ENCODE measurements around the gene RPL29.

The RPL29 gene

DNA sequence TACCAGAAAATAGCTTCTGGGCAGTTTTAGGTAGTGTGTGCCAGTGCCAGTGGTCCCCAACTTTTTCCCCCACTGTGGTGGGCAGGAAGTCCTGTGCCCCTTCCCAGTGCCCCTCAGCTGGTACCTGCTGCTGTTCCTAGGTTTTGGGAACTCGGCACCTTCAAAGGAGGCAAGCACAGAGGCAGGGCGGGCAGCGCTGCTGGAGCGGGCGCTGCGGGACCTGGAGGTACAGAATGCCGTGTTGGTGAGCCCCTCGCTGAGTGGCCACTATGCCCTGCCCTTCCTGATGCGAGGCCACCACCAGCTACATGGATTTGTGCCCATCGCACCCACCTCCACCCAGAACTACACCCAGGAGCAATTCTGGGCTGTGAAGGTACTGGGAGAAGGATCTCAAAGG is 15.4 kb downstream of the RPL29 start:
- no peak for DNase-seq

DNA sequence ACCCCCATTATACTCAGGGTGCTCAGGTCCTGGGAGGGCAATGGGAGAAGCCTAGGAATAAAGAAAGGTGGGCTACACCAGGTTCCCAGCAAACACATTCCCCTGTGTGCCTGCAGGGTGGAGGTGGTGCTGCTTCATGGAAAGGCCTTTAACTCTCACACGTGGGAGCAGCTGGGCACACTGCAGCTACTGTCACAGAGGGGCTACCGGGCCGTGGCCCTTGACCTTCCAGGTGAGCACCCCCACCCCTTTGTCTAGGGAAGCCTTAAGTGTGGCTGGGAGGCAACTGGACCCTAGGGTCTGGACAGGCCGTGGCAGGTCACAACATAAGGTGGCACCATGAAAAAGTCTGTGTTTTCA is 17.6 kb downstream of the RPL29 start:
- DNase-seq = no peak

DNA sequence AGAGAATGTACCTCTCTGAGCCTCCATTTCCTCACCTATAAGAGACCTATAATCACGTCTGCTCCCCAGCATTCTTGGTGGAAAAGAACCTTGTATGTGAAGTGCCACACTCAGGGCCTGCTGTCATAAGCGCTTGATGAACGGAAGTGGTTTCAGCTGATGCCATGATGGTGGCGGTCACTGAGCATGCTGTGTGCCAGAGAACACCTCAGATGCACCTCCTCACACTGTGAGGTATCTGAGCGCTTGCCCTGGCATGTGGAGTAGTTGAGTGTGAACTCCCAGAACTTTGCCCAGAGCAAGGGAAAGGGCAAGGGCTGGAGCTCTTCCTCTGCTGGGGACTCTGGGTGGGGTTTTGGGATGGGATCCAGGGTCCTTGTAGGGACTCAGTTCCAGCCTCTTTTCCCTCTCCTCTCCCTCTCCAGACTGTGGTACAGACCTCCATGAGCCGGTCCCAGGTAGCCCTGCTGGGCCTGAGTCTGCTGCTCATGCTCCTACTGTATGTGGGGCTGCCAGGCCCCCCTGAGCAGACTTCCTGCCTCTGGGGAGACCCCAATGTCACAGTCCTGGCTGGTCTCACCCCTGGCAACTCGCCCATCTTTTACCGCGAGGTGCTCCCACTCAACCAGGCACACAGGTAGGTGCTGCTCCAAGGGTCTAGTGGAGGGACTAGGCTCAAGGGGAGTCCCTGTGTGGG is 18.1 kb downstream of the RPL29 start:
- no peak for DNase-seq

DNA sequence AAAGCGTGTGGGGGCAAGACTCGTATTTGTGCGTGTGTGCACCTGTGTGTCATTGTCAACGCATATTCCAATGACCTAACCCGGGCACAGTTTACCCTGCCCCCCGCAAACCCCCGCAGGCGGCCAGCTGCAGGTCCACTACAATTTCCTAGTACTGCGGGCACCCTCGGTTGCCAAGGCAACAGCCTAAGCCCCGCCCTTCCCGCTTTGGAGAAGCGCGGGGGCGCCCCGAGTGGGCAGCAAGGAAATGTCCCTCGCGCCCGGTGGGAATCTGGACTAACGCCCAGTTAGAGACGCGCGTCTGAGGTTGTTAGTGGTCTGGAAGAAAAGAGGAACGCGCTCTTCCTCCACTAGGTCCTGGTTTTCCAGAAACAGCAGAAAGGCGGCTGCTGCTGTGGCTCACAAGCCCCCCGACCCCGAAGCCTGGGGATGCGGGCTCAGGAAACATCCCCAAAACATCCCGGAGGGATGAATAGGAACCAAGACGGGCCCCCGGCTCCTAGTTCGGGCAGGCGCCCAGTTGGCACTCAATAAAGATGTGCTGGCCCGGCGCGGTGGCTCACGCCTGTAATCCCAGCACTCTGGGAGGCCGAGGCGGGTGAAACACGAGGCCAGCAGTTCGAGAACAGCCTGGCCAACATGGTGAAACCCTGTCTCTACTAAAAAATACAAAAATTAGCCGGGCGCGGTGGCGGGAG is 19.7 kb downstream of the RPL29 start:
- DNase-seq = no peak

DNA sequence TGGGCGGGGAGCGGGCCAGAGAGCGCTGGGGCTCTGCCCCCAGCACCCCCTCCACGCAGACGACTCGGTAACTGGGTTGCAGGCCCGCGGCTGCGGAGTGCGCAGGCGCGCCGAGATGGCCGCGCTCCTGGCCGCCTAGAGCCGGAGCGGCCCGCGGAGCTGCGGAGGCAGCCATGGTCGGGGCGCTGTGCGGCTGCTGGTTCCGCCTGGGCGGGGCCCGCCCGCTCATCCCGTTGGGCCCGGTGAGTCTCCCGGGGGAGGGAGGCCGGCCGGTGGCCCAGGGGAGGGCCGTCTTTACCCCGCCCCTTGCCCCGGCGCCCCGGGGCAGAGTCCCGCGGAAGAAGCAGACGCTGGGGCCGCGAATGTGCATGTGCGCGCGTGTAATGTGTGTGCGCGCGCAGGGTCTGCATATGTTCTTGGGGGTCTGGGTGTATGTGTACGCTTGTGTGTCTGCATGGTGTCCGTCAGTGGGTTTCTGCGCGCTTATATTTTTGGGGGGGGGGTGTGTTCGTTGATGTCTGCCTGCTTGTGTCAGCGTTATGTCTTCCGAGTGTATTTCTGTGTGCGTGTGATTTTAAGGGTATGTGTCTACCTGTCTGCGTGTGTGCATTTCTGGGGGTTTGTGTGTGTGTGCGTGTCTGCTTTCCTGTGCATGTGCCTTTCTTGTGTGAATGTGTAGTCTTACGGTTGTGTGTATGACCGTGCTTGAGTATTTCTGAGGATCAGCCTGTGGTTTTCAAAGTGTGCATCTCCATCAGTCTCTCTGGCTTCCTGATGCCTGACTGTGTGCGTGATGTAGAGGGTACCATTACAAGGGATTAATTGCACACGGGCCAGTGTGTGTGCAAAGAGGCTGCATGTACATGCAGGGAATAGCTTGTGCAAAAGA is 20.5 kb downstream of the RPL29 start, which contains the start of gene ABHD14A:
Gene ABHD14A (plus strand): TSS at position 102 of the 889 bp plus-strand sequence. CDS start 72 bp downstream, at position 174.
- DNase-seq = no peak

DNA sequence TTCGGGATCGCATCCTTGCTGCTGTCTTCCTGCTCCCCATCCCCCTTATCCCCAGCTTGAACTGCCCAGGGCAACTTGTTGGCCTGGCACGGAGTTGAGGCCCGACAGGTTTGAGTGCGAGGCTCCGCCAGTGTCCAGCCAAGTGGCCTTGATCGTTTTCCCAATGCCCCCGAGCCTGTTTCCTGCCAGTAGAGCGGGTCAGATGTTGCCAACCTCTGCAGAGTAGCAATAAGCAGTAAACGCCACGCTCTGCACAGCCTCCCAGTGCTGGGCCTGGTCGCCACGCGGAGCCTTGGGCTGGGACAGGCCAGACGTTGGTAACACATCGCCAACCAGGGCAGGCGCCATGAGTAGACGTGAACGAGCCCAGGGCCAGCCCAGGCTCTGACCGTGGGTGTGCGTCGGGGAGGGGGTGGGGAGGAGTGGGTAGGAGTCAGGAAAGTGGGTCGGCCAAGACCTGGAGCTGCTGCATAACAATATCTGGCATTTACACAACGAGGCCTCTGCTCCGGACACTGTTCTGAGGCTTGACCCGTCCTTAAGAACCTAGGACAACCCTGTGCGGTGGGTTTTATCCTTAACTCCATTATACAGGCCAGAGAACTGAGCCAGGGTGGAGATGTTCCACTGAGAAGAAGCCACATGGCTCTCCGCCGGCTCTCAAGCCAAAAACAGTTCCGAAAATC is 21.3 kb downstream of the RPL29 start:
- DNase-seq = no peak

DNA sequence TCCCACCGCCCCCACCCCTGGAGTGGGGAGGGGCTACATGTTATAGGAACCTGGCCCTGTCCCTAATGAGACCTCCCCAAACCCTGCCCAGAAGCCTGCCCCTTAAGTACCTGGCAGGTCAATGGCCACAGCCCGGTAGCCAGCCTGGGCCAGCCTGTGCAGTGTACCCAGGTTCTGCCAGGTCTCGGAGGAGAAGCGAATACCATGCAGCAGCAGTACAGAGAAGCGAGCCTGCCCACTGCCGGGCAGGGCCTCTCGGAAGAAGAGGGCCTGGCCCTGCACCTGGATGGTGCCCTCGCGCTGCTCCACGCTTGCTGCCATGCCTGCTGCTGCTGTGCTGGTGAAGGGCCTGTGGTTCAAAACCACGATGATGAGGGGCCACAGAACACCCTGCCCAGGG is 24.3 kb downstream of the RPL29 start:
- DNase-seq = no peak

DNA sequence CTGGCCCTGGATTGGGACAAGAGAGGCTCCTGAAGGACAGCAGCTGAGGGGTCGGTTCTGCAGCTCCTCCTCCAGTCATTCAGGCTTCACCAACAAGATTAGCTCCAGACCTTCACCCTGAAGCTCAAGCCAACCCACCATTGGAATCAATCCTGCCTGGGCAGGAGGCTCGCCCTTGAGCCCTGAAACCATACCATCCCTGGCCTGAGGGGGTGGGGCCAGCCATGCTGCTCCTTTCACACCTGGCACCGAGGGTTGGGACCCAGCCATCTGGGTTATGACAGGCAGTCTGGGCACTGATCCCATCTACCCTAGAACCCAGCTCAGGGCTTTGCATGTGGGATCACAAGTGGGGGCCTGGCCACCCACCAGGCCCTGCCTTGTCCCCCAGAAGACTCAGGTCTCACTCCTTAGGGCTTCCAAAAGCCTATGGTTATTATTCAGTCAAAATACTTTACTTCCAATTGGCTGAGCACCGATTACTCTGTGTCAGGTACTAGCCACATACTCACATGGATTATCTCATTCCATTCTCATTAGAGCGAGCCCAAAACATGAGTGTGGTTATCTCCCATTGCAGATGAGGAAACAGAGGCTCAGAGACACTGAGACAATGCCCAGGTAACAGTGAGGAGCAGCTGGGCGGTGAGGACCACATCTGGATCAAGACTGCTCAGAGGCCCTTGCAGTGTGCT is 24.9 kb downstream of the RPL29 start:
- no peak for DNase-seq

DNA sequence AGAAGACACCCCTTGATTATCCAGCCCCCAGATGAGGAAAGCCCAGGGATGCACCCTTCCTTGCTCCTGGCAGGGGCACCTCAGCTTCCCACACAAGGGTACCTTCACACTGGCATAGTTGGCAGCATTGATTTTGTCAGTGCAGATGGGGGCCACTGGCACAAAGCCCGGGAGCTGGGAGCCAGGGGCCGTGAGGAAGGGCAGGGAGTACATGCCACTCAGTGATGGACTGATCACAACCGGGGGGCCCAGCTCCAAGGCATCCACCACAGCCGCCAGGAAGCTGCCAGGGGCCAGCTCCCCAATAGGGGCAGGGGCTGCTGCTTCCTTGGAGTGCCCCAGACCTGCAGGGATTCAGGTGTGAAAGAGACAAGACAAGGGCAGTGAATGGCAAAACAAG is 25.9 kb downstream of the RPL29 start:
- DNase-seq = no peak

DNA sequence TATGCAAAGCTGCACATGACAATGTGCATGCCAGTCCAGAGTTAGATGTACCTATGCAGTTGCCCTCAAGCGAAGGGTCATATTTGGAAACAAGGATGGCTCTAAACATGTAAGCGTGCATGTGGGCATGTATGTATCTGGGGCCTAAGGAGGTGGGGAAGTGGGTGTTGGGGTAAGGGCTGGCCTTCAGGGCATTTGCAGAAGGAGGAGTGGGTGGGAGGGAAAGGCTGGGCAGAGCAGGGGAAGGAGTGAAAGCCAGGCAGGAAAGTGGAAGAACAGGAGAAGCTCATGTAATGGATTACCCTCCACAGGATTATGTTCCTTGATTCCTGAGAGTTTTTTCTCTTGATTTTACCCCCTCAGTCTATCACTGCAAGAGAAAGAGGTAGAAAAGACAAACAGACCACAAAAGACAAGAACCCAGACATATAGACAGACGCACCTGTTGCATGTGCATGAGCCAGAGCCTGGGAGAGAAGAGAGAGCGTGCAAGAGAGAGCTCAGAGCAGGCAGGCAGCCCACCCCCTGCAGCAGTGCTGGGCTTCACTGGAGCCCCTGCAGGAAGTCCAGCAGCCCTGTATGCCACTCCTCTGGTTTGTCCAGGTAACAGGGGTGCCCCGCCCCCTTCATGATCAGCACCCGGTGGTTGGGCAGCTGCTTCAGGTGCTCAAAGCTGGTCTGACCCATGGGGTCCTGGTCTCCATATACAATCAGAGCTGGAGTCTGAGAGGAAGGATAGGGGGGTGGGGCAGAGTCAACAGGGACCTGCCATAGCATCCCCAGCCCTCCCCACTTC is 26.6 kb downstream of the RPL29 start:
- no peak for DNase-seq

DNA sequence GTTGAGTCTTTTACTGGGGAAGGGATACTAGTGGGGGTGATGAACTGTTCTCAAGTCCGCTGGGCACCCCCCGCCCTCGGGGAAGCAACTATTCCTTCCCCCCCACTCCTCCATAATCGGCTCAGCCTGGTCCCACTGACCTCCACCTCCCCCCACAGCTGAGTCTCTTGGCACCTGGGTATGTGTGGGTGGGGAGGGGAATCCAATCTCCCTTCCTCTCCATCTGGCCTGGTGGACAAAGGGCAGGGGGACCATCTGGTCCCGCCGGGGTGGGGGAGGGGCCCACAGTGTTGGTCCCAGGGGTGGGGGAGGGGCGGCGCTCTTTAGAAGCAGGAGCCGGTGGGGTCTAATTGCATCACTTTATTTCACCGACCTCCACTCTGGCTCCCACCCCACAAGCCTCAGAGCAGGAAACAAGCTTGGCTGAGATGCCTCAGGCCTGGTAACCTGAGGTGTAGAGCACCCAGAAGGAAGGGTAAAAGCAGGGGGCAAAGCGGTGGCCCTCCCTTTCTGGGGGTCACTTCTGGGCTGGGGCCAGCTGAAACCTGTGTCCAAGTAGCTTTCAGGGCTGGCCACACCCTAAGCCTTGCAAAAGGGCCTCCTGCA is 27.4 kb downstream of the RPL29 start:
- no peak for DNase-seq

DNA sequence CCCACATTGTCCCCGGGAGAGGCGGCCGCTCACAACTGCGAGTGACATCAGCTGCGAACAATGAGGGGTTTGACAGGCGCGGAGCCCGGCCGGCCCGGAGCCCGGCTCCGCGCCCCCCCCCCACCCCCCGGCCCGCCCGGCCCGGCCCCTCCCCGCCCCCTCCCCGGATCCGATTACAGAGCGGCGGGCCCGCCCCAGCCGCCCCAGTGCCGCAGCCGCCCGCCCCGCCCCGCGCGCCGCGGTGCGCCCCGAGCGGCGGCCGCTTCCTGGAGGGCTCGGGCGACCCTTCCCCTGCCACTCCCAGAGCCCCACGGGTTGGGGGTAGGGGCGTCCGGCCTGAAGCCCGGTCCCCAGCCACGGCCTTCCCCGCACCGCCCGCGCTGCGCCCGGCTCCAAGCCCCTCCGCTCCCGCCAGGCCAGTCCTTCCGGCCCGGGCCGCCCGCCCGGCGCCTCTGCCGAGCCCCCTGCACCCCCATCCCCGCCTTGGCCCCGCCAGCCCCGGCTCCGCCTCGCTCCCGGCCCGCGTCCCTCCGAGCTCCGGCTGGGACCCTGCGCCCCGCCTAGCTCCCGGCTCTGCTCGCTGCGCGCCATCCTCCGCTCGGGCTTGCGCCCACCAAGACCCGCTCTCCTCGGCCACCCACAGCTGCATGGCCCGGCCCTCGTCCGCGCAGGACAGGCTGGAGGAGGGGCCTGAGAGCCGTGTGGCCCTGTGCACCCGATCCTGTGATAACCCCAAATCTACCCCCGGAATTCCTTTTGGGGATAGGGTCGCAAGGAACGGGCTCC is 28.1 kb downstream of the RPL29 start, which contains the start of gene PCBP4:
Gene PCBP4 (minus strand): TSS at position 71 of the 786 bp plus-strand sequence. CDS start 6,214 bp downstream, outside the sequence.
- no peak for DNase-seq

DNA sequence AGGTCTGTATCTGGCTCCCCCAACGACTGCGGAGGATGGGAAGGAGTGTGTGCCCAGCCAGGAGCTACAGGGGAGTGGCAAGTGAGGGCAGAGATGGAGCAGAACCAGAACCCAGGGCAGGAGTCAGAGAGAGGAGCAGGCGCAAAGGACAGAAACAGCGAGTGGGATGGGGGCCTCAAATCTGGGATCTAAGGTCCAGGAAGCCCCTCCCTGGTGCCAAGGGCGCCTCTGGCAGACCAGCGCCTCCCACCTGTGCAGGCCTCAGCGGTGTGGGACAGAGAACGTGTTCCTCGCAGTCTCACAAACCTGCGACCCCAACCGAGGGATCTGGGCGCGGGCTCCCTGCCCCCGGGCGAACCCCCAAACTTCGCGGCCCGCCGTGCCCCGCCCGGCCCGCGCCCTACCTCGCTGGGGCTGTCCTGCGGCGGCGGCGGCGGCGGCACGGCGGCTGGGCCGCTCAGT is 28.7 kb downstream of the RPL29 start:
- DNase-seq = no peak

DNA sequence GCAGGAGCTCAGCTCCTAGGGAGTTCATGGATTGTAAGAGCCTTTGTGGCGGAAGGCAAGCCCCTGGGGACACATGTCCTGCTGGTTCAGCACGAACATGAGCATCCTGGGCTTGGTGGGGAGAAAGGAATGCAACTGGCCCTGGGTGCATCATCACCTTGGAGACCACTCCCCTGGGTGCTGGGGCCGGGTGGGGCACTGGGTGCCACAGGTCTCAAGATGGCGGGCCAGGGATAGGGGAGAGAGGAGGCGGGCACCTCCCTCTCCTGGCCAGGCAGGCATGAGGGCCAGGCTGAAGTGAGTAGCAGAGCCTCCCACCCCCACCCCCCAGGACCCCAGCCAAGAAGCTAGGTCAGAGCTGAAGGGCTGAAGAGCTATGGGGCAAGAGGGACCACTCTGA is 29.2 kb downstream of the RPL29 start:
- DNase-seq = no peak

DNA sequence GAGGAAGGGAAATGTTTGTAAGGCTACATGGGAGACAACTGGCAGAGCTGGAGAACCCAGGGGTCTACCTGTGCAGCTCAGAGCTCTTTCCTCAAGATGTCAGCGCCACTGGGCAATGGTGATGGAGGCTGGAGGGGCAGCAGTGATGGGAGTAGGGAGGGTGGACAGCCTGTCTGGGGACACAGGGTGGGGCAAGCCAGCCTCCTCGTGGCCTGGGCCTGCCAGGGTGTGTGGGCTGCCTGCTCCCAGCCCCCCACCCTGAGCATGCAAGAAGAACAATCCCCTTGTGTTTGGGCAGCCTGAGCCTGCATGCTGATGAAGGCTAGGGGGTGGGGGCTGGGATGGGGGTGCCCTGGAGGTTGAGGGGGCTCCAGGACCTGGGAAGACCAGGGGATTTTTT is 29.7 kb downstream of the RPL29 start:
- no peak for DNase-seq

DNA sequence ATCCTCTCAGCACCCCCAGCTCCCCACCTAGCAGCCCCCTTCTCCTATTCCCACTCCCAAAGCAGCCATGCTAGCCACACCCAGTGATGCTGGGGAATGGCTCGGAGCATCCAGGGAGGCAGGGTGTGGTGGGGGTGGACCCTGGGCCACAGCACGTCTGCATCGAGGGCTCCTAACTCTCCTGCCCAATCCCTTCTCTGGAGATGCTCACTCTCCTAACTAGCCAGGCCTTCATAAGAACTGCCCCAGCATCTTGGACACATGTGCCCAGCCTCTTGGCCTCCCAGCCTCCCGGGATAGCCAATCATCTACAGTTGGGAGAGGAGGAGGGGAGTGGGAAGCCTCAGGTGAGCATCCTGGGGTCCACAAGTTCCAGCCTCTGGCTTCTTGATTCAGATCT is 31.2 kb downstream of the RPL29 start:
- no peak for DNase-seq

DNA sequence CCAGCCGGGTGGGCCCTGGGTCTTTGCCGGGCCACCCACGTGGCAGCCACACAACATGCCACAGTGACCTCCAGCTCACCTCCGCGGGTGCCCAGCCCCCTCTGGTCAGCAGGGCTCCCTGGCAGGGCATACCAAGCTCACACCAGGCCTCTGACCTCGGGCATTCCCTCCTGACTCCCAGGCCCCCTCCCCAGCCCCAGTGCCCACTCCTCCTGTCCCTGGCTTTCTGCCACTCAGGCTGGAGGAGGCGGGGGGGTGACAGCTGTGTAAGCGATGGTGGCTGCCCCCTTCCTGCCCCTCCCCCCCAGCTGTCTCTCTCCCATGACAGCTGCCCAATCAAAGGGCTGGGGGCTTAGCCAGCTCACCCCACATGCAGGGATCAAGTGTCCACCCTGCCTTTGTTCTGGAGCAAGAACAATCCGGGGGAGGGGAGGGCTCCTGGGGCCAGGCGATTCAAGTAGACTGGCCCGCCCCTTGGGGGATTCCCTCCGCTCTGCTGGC is 31.7 kb downstream of the RPL29 start:
- DNase-seq = no peak

DNA sequence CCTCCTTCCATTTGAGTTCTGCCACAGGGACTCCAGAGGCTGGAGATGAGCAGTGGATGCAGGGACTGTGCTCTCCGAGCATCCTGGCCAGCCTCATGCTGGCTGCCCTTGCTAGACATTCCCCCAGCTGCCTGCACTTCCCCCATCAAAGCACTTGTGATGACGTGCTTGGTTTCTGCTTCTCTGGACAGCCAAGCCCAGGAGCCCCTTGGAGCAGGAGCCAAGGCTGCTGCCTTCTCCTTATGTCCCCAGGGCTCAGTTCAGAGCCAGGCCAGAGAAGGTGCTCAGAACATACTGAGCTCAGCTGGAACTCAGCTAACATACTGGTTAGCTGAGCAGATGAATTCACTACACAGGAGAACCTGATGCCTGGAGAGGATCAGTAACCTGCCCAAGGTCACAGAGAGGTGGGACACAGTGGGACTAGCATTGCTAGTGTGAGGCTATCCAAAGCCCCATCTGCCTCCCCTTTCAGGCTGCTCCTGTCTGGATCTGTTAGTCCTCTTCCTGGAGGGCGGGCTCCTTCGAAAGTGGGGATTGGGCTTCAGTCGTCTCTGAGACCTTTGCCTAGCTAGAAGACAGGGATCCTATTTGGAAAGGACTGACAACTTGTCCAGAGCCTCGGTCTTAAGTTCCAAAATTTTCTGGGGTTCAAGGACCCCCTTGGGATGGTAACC is 32.7 kb downstream of the RPL29 start:
- no peak for DNase-seq
